HG02610 (cell line): ENCODE measurements around the gene PHF20.
"Not testable (repeated sequence)": the region's sequence is repeated elsewhere in the genome, so short reads cannot be mapped to it uniquely, and the experiment has no call there.

Experiments used
- ATAC-seq: cut with Tn5 transposase; IDR thresholded peaks from one replicate; pipeline ENCODE4 v1.9.1; 2021; ENCODE audit warnings: mild to moderate bottlenecking, moderate library complexity; ENCODE audit not compliant: unreplicated experiment

The PHF20 gene

GRCh38 chr20:35771689-35772562 lies at the start of gene PHF20:
PHF20 (plus strand) TSS chr20:35772015; CDS start chr20:35801523, 29,508 bp downstream.
- ATAC-seq, result peak; percentile 86

GRCh38 chr20:35723275-35723639 lies 48.6 kb upstream of the PHF20 start:
- not testable (repeated sequence) for ATAC-seq

GRCh38 chr20:35723652-35724320 lies 48.0 kb upstream of the PHF20 start:
- ATAC-seq, result not testable (repeated sequence)

- ATAC-seq, result no peak
These were observed 47.2 kb upstream of the PHF20 start for GRCh38 chr20:35724321-35725230.

- no peak for ATAC-seq
These were observed 44.7 kb upstream of the PHF20 start for GRCh38 chr20:35726842-35727711.

GRCh38 chr20:35729283-35729807 lies 42.5 kb upstream of the PHF20 start:
- no peak for ATAC-seq

- ATAC-seq, result no peak
These were observed 41.8 kb upstream of the PHF20 start for GRCh38 chr20:35729836-35730582.

GRCh38 chr20:35730583-35731468 lies 41.0 kb upstream of the PHF20 start:
- ATAC-seq, result no peak

GRCh38 chr20:35731469-35731788 lies 40.4 kb upstream of the PHF20 start:
- no peak for ATAC-seq

GRCh38 chr20:35731862-35732643 lies 39.8 kb upstream of the PHF20 start:
- ATAC-seq, result no peak

GRCh38 chr20:35732644-35732982 lies 39.2 kb upstream of the PHF20 start:
- ATAC-seq, result no peak

GRCh38 chr20:35734374-35734773 lies 37.4 kb upstream of the PHF20 start:
- no peak for ATAC-seq

- ATAC-seq, result no peak
These were observed 36.8 kb upstream of the PHF20 start for GRCh38 chr20:35734777-35735649.

- no peak for ATAC-seq
These were observed 35.9 kb upstream of the PHF20 start for GRCh38 chr20:35735826-35736470.

GRCh38 chr20:35737865-35738333 lies 33.9 kb upstream of the PHF20 start:
- ATAC-seq, result no peak
